ENCODE results near the gene SMYD3.

- TF ChIP-seq CTCF (IDR thresholded peaks at IDR 0.05) (no peak), TCF7L2 (IDR thresholded peaks at IDR 0.05; ENCODE audit: low read depth, low read length) (no peak)
Measured at GRCh38 chr1:246281639-246282038, 225.4 kb downstream of the SMYD3 start.

Data from Panc1 (cell line).